COLO829 (cell line): Measurements from ENCODE around the gene MRPL11.

Experiments used
- DNase-seq: peaks from one replicate; pipeline ENCODE4 v3.0.0; 2012; ENCODE audit warnings: low spot score

MRPL11 gene

DNA sequence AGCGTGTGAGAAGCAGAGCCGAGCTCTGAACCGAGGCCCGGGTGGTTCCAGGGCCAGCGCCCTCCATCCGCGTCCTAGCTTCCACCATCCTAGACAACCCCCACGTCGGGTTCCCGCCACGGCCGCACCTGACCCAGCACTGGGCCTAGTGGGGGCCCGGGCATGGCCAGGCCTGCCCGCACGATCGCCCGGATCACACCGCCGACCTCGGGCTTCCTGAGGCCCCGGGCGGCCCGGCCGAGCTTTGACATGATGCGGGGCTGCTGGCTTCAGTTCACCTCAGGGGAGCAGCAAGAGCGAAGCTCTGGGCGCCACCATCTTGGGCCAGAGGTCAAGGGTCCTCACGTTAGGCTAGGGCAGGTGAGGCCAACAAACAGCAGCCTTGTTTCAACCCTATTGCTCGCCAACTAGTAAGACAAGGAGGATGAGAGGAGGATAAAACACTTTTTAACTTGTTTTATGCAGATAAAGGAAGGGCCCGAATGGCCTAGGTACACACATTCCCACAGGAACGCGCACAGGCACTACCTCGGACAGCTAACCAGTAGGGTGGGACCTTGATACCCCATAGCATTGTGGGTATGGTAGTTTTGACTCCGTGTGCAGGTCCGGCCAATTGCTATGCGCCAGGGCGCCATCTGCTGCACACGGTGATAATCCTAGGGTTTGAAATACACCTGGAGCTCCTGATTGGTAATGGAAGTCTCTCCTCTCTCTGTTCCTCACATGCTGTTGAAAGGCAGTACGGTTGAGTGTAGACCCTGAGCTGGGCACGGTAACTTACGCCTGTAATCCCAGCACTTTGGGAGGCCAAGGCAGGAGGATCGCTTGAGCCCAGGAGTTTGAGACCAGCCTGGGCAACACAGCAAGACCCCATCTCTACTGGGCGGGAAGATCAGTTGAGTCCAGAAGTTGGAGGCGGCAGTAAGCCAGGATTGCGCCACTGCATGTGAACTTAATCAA is at the start of gene MRPL11:
TSS of gene MRPL11 (minus strand) at position 345 of the 963 bp plus-strand sequence. CDS start at position 251, 94 bp downstream.
- peak; percentile 89 for DNase-seq

GRCh38 chr11:66484806-66485380 is 46.2 kb upstream of the MRPL11 start:
- no peak for DNase-seq

- DNase-seq, result peak; percentile 98
Measured at GRCh38 chr11:66480117-66480938, 41.7 kb upstream of the MRPL11 start, which contains the start of gene DPP3. TSS of gene DPP3 (plus strand) at chr11:66480434. CDS start at chr11:66482201, 1,767 bp downstream.

- DNase-seq, result no peak
Measured at GRCh38 chr11:66479394-66480116, 40.9 kb upstream of the MRPL11 start.

- no peak for DNase-seq
Measured at GRCh38 chr11:66478729-66479393, 40.2 kb upstream of the MRPL11 start.

- no peak for DNase-seq
Measured at GRCh38 chr11:66477263-66478201, 38.9 kb upstream of the MRPL11 start.

DNA sequence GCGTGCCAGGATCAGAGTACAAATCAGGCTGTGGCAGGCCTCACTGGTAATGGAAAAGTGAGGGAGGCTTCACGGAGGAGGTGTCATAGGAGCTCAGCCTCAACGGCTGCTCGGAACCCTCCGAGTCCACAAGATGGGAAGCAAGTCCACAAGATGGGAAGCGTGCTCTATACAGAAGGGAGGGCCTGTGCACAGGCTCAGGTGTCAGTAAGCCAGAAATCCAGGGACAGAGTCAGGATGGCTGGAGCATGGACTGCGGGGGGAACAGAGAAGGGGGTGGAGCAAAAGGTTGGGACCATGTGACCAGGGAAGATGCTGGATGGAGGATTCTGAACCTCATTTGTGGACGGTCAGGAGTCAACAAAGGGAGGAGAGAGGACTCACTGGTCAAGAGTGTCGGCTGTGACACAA is 38.2 kb upstream of the MRPL11 start:
- DNase-seq, result no peak

- DNase-seq, result no peak
Measured at GRCh38 chr11:66476173-66476840, 37.7 kb upstream of the MRPL11 start.

GRCh38 chr11:66475349-66476172 is 36.9 kb upstream of the MRPL11 start:
- no peak for DNase-seq

DNA sequence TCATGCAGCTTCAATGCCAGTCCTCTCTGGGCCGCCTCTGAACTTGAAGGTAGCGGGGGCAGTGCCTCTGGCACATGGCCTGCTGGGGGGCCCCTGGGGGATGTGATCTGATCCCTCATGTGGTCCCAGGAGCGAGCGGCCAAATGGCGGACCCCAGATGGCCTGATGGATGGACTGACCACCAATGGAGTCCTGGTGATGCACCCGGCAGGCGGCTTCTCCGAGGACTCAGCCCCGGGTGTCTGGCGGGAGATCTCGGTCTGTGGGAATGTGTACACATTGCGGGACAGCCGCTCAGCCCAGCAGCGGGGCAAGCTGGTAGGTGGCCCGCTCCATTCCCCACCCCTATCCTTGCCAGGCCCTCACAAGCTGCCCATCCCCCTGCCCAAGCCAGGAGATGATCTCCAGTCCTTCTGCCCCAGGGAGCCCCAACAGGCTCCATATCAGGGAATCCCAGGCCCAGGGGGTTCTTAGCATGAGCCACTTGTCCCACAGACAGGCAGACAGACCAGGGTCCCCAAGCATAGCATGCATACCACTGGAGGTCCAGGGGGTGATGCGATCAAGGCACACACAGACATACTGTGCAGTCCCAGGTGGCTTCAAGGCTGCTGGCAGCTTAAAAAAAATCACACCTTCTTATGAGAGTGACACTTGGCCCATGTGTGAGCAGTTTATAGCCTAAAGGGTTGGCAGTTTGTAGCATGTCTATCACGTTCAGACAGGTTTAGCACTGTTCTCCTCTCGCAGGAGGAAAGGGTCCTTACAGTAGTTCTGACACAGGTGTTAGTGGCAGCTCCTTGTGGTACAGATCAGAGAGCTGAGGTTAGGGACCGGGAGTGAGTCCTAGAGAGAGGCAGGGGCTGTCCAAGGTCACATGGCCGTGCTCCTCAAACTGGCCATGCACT is 35.2 kb upstream of the MRPL11 start:
- DNase-seq, result no peak

GRCh38 chr11:66473167-66473566 is 34.5 kb upstream of the MRPL11 start:
- DNase-seq, result no peak

DNA sequence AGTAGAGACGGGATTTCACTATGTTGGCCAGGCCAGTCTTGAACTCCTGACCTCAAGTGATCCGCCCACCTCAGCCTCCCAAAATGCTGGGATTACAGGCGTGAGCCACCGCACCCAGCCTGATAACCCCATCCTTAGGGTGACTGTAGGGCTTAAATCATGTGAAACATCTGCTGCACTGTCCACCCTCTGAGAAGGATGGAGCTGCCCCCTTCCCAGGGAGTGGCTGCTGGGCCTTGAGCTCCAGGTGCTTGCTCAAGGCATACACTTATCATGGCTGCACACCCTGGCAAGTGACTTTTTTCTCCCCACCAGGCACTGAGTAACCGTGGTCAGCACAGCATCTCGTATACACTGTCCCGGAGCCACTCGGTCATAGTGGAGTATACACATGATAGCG is 33.4 kb upstream of the MRPL11 start:
- no peak for DNase-seq

DNA sequence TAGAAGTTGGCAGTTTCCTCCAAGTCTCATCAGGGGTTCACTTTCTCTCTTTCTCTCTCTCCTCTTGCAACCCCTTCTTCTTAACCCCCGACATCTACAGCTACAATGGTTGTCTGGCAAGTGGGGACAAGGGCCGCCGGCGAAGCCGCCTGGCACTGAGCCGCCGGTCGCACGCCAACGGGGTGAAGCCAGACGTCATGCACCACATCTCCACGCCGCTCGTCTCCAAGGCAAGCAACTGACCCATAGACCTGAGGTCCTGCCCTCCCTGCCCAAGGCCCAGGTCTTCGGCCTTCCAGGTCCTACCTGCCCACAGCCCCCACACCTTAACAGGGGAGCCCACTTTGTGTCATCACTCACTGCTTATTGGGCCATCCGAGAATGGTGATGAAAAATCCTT is 32.5 kb upstream of the MRPL11 start:
- no peak for DNase-seq

DNA sequence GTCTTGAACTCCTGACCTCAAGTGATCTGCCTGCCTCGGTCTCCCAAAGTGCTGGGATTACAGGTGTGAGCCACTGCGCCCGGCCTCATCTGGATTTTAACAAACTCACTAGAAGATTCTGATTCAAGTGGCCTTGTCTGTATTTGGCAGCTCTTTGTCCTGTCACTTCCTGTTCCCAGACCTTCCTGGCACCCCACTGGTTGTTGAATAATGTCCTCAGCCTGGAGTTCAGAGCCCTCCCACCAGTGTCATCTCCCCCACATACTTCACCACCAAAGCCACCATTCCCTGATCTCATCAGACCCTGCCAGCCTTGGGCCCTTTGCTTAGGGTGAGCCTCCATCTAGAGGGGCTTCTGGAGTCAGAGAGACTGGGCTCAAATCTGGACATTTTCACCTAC is 31.4 kb upstream of the MRPL11 start:
- DNase-seq, result no peak

- no peak for DNase-seq
Measured at GRCh38 chr11:66469441-66469840, 30.8 kb upstream of the MRPL11 start.

DNA sequence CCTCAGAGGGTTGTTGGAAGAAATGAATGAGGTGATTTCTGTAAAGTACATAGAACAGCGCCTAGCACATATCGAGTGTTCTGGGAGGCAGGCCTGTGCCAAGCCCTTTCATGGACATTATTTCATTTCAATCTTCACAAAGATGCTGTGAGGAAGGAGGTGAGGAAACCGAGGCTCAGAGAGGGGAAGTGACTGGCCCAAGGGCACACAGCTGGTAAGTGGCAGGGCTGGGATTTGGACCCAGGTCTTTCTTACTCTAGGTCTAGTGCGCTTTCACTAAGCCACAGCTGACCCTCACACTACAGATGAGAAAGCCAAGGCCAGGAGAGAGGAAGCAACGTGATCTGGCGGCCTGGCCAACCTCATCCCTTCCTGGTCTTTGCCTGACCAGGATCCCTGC is 30.0 kb upstream of the MRPL11 start:
- DNase-seq, result no peak

DNA sequence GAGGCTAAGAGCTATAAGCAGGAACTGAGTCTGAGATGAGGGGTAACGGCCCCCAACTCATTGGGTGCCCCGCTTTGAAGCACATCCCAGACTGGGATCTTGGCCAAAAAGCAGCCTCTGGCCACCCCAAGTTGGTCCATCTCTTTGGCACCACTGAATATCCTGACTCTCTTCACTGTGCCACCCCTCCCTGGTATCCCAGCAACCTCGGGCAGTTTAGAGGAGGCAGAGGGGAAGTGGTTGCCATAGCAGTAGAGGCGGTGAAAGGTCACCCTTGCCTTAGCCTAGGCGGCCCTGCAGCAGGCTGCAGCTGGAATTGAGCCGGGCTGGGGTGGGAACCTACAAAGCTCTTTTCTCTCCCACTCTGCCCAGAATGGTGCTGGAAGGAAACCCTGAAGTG is 29.1 kb upstream of the MRPL11 start:
- no peak for DNase-seq
